KBM-7 (cell line): ENCODE data around the gene ADAMTSL1.

ENCODE experiments used
- DNase-seq: peaks from one replicate; pipeline ENCODE4 v3.0.0-alpha.2; 2015
- in situ Hi-C: fragments of 300-500 bp; cut with MboI; formaldehyde crosslinking; loops from 2 replicates; pipeline ENCODE4 v1.14.3; 2020; ENCODE audit warnings: low sequenced_read_pairs, low pct_unique_long_range_greater_than_20kb, mixed read lengths

The ADAMTSL1 gene

GRCh38 chr9:18706648-18707047, 232.7 kb downstream of the ADAMTSL1 start:
- DNase-seq, result no peak
- in situ Hi-C loops, result no loop called here

GRCh38 chr9:18707061-18707461, 233.1 kb downstream of the ADAMTSL1 start:
- in situ Hi-C loops, result no loop called here
- no peak for DNase-seq

GRCh38 chr9:18707489-18708205, 233.7 kb downstream of the ADAMTSL1 start:
- no peak for DNase-seq
- in situ Hi-C loops, result no loop called here

- no peak for DNase-seq
- in situ Hi-C loops, result no loop called here
These were observed 234.5 kb downstream of the ADAMTSL1 start for GRCh38 chr9:18708429-18708828.

- no peak for DNase-seq
- in situ Hi-C loops, result no loop called here
These were observed 236.1 kb downstream of the ADAMTSL1 start for GRCh38 chr9:18710065-18710464.

GRCh38 chr9:18717759-18718158, 243.8 kb downstream of the ADAMTSL1 start:
- in situ Hi-C loops, result no loop called here
- no peak for DNase-seq

GRCh38 chr9:18718393-18718792, 244.4 kb downstream of the ADAMTSL1 start:
- no peak for DNase-seq
- in situ Hi-C loops, result no loop called here

GRCh38 chr9:18718932-18719331, 245.0 kb downstream of the ADAMTSL1 start:
- in situ Hi-C loops, result no loop called here

GRCh38 chr9:18720691-18721090, 246.7 kb downstream of the ADAMTSL1 start:
- DNase-seq, result no peak
- in situ Hi-C loops, result no loop called here

More at GRCh38 chr9:18718932-18719331, 245.0 kb downstream of the ADAMTSL1 start:
- DNase-seq, result no peak

GRCh38 chr9:18721267-18721994, 247.5 kb downstream of the ADAMTSL1 start:
- no peak for DNase-seq
- in situ Hi-C loops, result no loop called here

GRCh38 chr9:18721995-18722310, 248.0 kb downstream of the ADAMTSL1 start:
- no peak for DNase-seq
- in situ Hi-C loops, result no loop called here

GRCh38 chr9:18722882-18723281, 248.9 kb downstream of the ADAMTSL1 start:
- in situ Hi-C loops, result no loop called here
- no peak for DNase-seq

- in situ Hi-C loops, result no loop called here
- no peak for DNase-seq
These were observed 249.4 kb downstream of the ADAMTSL1 start for GRCh38 chr9:18723366-18723765.

GRCh38 chr9:18726546-18726945, 252.6 kb downstream of the ADAMTSL1 start:
- no peak for DNase-seq
- in situ Hi-C loops, result no loop called here

- no peak for DNase-seq
- in situ Hi-C loops, result no loop called here
These were observed 254.0 kb downstream of the ADAMTSL1 start for GRCh38 chr9:18727904-18728303.

GRCh38 chr9:18728642-18729041, 254.7 kb downstream of the ADAMTSL1 start:
- in situ Hi-C loops, result no loop called here
- no peak for DNase-seq

GRCh38 chr9:18730241-18730640, 256.3 kb downstream of the ADAMTSL1 start:
- in situ Hi-C loops, result no loop called here
- DNase-seq, result no peak

- in situ Hi-C loops, result no loop called here
- DNase-seq, result no peak
These were observed 265.2 kb downstream of the ADAMTSL1 start for GRCh38 chr9:18739127-18739526.

GRCh38 chr9:18739641-18740318, 265.8 kb downstream of the ADAMTSL1 start:
- in situ Hi-C loops, result no loop called here
- no peak for DNase-seq

- in situ Hi-C loops, result no loop called here
- no peak for DNase-seq
These were observed 267.4 kb downstream of the ADAMTSL1 start for GRCh38 chr9:18741359-18741758.
